Stimulated activated CD8-positive, alpha-beta memory T cell treated with anti-CD3 and anti-CD28 coated beads, Interleukin-7, amount 100 ng/mL, for 48 hours (primary cell): Measurements from ENCODE around the gene SAMD4B.

Experiments used
- DNase-seq, 2 donors: peaks; one replicate each; pipeline ENCODE4 v3.0.0-alpha.2; 2020; ENCODE audit warnings: low read depth in 1 of 2; ENCODE audit errors: extremely low read depth in 1 of 2

Gene SAMD4B

GRCh38 chr19:39420769-39421168, 78.5 kb downstream of the SAMD4B start:
- DNase-seq, result no peak

- no peak for DNase-seq
Measured at GRCh38 chr19:39422020-39422419, 79.8 kb downstream of the SAMD4B start.

- no peak for DNase-seq
Measured at GRCh38 chr19:39423258-39424086, 81.3 kb downstream of the SAMD4B start.

DNA sequence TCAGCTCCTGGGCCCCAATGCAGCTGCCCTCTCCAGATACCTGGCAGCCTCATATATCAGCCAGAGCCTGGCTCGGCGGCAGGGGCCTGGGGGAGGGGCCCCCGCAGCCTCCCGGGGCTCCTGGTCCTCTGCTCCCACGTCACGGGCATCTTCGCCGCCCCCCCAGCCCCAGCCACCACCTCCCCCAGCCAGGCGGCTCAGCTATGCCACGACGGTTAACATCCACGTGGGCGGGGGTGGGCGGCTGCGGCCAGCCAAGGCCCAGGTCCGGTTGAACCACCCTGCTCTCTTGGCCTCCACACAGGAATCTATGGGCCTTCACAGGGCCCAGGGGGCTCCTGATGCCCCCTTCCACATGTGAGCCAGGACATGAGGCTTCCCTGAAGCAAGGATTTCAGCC, 82.7 kb downstream of the SAMD4B start:
- DNase-seq, result no peak

- DNase-seq, result no peak
Measured at GRCh38 chr19:39425744-39426143, 83.5 kb downstream of the SAMD4B start.

DNA sequence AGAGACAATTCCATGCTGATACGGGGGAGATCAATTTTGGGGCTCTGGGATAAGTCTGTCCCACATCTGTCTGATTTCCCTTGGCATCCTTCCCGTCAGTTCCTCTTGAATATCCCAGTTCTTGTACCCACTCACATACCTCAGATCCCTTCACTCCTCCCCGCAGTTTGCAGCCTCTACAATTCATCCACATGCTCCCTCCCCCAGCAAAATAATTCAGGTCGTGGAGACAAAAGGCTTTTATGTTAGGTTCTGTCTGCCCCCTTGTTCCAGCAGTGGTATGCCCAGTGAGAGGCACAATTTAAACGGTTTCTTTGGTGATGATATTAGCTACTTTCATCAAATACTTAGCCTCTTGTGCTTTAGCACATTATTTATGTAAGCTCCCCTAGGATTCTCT, 83.9 kb downstream of the SAMD4B start:
- no peak for DNase-seq

DNA sequence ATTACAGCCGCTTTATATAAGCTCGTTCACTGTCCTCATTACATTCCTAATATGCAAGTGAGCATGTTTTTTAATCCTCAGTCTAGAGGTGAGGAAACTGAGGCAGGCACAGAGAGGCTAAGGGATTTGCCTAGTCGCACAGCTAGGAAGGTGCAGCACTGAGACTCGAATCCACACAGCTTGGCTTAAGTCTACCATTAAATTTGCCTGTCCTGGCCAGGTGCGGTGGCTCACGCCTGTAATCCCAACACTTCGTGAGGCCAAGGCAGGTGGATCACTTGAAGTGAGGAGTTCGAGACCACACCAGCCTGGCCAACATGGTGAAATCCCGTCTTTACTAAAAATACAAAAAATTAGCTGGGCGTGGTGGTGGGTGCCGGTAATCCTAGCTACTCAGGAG, 85.5 kb downstream of the SAMD4B start:
- no peak for DNase-seq

- DNase-seq, result no peak
Measured at GRCh38 chr19:39428283-39429112, 86.3 kb downstream of the SAMD4B start.

DNA sequence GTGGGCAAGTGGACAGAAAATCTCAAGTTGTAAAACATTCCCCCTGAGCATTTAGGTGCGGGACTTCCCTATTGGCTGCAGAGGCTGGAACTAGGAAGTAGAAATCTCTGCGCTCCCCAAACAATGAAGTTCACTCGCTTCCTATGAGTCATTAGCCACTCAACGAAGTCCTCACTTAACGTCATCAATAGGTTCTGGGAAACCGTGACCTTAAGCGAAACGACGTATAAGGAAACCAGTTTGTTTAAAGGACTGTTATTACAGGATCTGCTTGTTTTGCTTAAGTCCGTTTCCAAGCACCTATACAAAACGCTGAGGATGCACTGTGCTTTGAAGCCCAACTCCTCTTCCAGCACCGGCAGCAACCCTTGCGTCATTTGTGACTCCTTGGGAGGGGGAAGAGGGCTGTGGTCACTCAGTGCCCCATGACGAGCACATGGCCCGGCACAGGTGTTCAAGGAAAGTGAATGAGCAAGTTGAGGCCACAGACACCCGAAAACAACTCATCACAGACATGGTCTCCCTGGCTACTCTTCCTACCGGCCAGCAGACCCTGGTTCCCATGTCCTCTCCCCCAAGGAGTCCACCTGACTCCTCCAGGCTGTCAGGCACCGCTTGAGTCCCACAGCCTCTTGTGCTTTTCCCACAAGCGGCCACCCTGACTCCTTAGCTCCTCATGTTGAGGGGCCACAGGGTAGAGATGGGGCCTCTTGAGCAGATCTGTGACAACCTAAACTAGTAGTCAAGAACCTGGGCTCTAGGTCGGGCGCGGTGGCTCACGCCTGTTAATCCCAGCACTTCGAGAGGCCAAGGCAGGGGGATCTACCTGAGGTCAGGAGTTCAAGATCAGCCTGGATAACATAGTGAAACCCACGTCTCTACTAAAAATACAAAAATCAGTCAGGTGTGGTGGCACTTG, 88.7 kb downstream of the SAMD4B start:
- peak in 1 of 2 donors; percentile 72 for DNase-seq

DNA sequence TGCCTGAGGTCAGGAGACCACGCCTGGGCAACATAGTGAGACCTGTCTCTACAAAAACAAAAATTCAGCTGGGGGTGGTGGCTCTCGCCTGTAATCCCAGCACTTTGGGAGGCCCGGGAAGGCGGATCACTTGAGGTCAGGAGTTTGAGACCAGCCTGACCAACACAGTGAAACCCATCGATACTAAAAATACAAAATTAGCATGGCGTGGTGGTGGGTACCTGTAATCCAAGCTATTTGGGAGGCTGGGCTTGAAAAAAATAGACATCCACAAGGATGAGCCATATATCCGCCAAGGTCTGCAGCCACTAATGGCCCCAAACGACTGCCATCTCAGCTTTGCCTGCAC, 90.4 kb downstream of the SAMD4B start:
- DNase-seq, result no peak

GRCh38 chr19:39433480-39434079, 91.4 kb downstream of the SAMD4B start:
- no peak for DNase-seq

GRCh38 chr19:39434123-39435076, 92.2 kb downstream of the SAMD4B start:
- DNase-seq, result no peak
